ENCODE measurements around the gene EGLN3.

The EGLN3 gene

GRCh38 chr14:33992274-33993007, 41.6 kb upstream of the EGLN3 start:
- no peak overlapping the region for H3K4me3 ChIP-seq (ENCODE audit: low read depth, low read length)
- no peak for TF ChIP-seq CTCF (IDR thresholded peaks at IDR 0.05; ENCODE audit: low read depth, low read length)

DNA sequence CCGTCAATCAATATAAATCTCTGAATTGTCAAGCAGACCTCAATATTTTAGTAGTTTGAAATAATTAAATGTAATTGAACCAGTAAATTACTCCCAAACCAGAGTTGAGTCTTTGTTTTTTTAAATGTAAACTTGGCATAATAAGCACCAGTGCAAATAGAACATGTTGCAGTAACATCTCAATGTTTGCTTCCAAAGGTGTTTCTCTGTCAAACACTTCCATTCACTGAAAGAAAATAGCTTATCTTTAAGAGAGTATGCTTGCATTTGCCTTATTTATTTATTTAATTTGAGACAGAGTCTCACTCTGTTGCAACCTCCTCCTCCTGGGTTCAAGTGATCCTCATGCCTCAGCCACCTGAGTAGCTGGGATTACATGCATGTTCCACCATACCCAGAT, 39.9 kb upstream of the EGLN3 start:
- no peak overlapping the region for H3K4me3 ChIP-seq (ENCODE audit: low read depth, low read length)
- TF ChIP-seq CTCF (IDR thresholded peaks at IDR 0.05; ENCODE audit: low read depth, low read length) = no peak

DNA sequence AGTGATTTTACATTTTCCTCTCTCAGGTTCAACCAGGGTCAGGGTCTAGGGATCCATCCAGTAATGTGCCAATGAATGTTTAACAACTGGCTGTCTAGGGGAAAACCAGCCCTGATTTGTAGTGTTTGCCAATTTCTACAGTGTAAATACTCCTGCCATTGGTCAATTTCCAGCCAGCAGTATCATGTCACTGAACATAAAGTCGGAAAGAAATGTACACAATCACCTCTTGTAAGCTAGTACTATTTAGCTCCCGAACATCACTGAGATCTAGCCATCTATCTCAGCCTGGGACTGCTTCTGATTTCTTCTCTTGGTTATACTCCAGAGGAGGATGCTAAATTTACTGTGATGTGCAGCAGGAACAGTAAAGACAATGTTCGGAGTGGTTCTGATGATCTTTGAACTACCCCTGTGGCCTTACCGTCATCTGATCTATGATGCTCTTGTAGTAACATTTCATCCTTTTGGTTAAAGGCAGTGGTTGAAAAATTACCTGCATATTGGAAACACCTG, 36.7 kb upstream of the EGLN3 start:
- H3K4me3 ChIP-seq (ENCODE audit: low read depth, low read length) = no peak overlapping the region
- TF ChIP-seq CTCF (IDR thresholded peaks at IDR 0.05; ENCODE audit: low read depth, low read length) = no peak

GRCh38 chr14:33986804-33987203, 35.9 kb upstream of the EGLN3 start:
- TF ChIP-seq CTCF (IDR thresholded peaks at IDR 0.05; ENCODE audit: low read depth, low read length) = no peak
- no peak overlapping the region for H3K4me3 ChIP-seq (ENCODE audit: low read depth, low read length)

- no peak for TF ChIP-seq CTCF (IDR thresholded peaks at IDR 0.05; ENCODE audit: low read depth, low read length)
Measured at GRCh38 chr14:33985242-33985641, 34.4 kb upstream of the EGLN3 start.

GRCh38 chr14:33979613-33980276, 28.9 kb upstream of the EGLN3 start:
- TF ChIP-seq CTCF (IDR thresholded peaks at IDR 0.05; ENCODE audit: low read depth, low read length) = no peak
- H3K4me3 ChIP-seq (ENCODE audit: low read depth, low read length) = no peak overlapping the region

More at GRCh38 chr14:33985242-33985641, 34.4 kb upstream of the EGLN3 start:
- H3K4me3 ChIP-seq (ENCODE audit: low read depth, low read length) = no peak overlapping the region
